Placental pericyte (primary cell): ENCODE data around the gene LSM4. TPM values are rescaled to one million over a fixed set of nuclear protein-coding genes. Genes with fewer than 3 reads are reported as not detected.

ENCODE experiments used
- small RNA-seq: library from RNA; depleted of rRNA; stranded (forward); fragments of <200 nt; gene quantifications from one replicate; pipeline ENCODE3, GENCODE V24; 2012; ENCODE audit warnings: low replicate concordance
- total RNA-seq: library from RNA; depleted of rRNA; stranded (reverse); fragments of >200 nt; gene quantifications from 2 replicates; pipeline ENCODE4 v1.2.3, GENCODE V29; 2012

LSM4 gene
- total RNA-seq: 88.8 and 171 TPM in 2 replicates

GRCh38 chr19:18322759-18323460, at the start of gene LSM4:
Gene LSM4, minus strand, starts transcription at chr19:18323076. Its CDS starts 56 bp downstream, at chr19:18323020.

GRCh38 chr19:18340190-18340989, 17.5 kb upstream of the LSM4 start, which contains the start of gene PGPEP1:
Gene PGPEP1, plus strand, starts transcription at chr19:18340598. Its CDS starts 84 bp downstream, at chr19:18340682.

GRCh38 chr19:18281082-18282020, 41.5 kb downstream of the LSM4 start, which contains the start of gene JUND:
Gene JUND, minus strand, starts transcription at chr19:18281622. Its CDS starts 138 bp downstream, at chr19:18281484.

GRCh38 chr19:18274219-18274780, 48.6 kb downstream of the LSM4 start, which contains the start of gene IQCN:
Gene IQCN, minus strand, starts transcription at chr19:18274452. Its CDS starts 4,974 bp downstream, at chr19:18269478.

Small RNA genes lying within 50 kb of the gene (small RNA-seq; reads per million reads assigned to genes)
- 0.20 reads per million for gene MIR3188
- not detected for gene RN7SL513P
- gene RPL39P38: not detected

Other genes starting within 250 kb of the LSM4 start
- 0.43 and 0.88 TPM in 2 replicates for gene IL12RB1, start 236.1 kb downstream of the LSM4 start, total RNA-seq
- 3.0 and 3.1 TPM in 2 replicates for gene MAST3, start 225.3 kb downstream of the LSM4 start, total RNA-seq
- gene PIK3R2, start 169.9 kb downstream of the LSM4 start, total RNA-seq: 23.2 and 47.7 TPM in 2 replicates
- gene IFI30, start 149.3 kb downstream of the LSM4 start, total RNA-seq: 23.9 and 24.3 TPM in 2 replicates
- gene MPV17L2, start 129.9 kb downstream of the LSM4 start, total RNA-seq: 21.3 and 42.0 TPM in 2 replicates
- gene RAB3A, start 119.0 kb downstream of the LSM4 start, total RNA-seq: 2.0 and 3.1 TPM in 2 replicates
- gene PDE4C, start 96.6 kb downstream of the LSM4 start, total RNA-seq: 0.29 and 1.3 TPM in 2 replicates
- 0.57 and 1.1 TPM in 2 replicates for gene IQCN, start 48.6 kb downstream of the LSM4 start, total RNA-seq
- gene JUND, start 41.5 kb downstream of the LSM4 start, total RNA-seq: 120 and 186 TPM in 2 replicates
- gene PGPEP1, start 17.5 kb upstream of the LSM4 start, total RNA-seq: 40.8 and 45.5 TPM in 2 replicates
- gene GDF15, start 63.1 kb upstream of the LSM4 start, total RNA-seq: 98.2 and 1,056 TPM in 2 replicates
- 0.14 and 0.44 TPM in 2 replicates for gene LRRC25, start 74.5 kb upstream of the LSM4 start, total RNA-seq
- gene SSBP4, start 96.3 kb upstream of the LSM4 start, total RNA-seq: 65.7 and 128 TPM in 2 replicates
- gene ISYNA1, start 115.1 kb upstream of the LSM4 start, total RNA-seq: 24.9 and 56.5 TPM in 2 replicates
- 23.9 and 27.6 TPM in 2 replicates for gene ELL, start 199.0 kb upstream of the LSM4 start, total RNA-seq
- 178 and 405 TPM in 2 replicates for gene FKBP8, start 220.5 kb upstream of the LSM4 start, total RNA-seq
- 124 and 142 TPM in 2 replicates for gene KXD1, start 234.8 kb upstream of the LSM4 start, total RNA-seq
- 743 and 1,675 TPM in 2 replicates for gene UBA52, start 248.8 kb upstream of the LSM4 start, total RNA-seq